ENCODE data around the gene QRICH2.
"Not testable (repeated sequence)": the region's sequence is repeated elsewhere in the genome, so short reads cannot be mapped to it uniquely, and the experiment has no call there.

The QRICH2 gene

GRCh38 chr17:76326306-76326705, 18.2 kb upstream of the QRICH2 start:
- DNase-seq: no peak

- no peak for DNase-seq
Observed at GRCh38 chr17:76318586-76318985, 10.5 kb upstream of the QRICH2 start.

- no peak for DNase-seq
Observed at GRCh38 chr17:76317535-76317934, 9.5 kb upstream of the QRICH2 start.

DNA sequence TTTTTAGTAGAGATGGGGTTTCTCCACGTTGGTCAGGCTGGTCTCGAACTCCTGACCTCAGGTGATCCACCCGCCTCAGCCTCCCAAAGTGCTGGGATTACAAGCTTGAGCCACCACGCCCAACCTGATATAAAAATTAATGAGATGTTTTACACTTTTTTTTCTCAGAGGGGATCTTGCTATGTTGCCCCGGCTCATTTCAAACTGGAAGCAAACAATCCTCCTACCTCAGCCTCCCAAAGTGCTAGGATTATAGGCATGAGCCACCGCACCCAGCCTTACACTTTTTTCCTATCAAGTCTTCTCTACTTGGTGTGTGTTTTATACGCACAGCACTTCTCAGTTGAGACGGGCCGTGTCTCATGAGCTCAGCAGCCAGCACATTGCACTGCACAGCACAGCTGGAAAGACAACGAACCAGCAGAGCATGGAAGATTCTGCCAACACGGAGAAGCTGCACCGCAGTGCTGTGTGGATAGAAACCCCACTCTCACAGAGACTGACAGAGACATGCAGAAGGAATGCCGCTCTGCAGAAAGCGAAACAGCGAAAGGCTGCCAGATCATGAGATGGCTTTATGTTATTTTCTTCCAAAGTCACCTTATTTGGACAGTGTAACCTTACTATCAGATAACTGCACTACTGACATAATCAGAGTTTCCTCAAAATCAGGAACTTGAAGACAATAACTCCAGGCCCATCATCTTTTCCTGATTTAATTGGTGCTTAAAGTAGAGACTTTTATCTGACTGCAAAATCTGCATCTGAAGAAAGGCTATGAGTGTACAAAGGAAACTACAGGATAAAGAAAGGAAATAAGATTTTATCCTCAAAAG, 6.5 kb upstream of the QRICH2 start:
- no peak for DNase-seq

DNA sequence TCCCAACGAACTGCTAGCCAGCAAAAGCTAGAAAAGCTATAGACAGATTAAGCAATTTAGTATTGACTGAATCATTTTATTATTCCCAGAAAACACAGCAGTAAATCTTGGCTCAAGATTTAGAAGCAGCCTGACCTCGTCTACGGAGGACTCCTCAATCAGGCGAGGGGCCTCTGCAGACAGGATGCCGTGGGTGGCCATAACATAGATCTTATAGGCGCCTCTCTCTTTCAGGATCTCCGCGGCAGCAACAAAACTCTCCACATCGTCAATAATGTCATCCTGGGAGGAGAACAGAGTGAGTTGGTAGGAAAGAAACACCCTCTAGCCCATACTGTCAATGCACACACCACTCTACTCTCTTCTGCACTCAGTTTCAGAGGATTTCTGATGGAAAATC, 4.7 kb upstream of the QRICH2 start:
- DNase-seq: no peak

GRCh38 chr17:76309461-76309860, 1.4 kb upstream of the QRICH2 start:
- no peak for DNase-seq

DNA sequence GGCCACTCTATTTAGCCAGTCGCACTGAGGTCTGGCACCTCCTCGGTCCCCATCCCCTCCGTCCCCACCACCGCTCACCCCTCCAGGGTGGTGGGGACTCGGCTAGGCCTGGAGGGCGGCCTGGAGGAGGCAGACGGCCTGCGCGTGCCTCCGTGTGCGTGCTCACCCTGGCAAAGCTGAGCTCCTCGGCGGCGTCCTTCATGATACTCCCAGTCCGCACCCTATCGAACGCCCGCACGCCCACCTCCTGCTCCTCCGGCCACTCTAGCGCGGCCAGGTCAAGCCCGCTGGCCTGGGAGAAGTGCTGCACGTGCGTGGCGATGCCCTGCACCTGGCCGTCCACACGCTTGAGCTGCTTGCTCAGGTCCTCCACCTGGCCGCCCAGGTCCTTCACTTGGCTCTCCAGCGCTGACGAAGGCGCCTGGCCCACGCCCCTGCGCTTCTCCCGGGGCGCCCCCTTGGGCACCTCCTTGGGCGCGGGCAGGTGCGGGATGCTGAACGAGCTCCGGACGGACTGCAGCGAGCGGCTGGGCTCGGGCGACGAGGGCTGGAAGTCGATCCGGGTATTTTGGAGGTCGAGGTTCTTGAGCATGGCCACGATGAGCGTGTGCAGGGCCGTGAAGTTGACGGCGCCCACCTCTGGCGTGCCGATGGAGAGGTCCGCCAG, 644 bp downstream of the QRICH2 start:
- no peak for DNase-seq

GRCh38 chr17:76305135-76305454, 3.0 kb downstream of the QRICH2 start:
- not testable (repeated sequence) for DNase-seq

DNA sequence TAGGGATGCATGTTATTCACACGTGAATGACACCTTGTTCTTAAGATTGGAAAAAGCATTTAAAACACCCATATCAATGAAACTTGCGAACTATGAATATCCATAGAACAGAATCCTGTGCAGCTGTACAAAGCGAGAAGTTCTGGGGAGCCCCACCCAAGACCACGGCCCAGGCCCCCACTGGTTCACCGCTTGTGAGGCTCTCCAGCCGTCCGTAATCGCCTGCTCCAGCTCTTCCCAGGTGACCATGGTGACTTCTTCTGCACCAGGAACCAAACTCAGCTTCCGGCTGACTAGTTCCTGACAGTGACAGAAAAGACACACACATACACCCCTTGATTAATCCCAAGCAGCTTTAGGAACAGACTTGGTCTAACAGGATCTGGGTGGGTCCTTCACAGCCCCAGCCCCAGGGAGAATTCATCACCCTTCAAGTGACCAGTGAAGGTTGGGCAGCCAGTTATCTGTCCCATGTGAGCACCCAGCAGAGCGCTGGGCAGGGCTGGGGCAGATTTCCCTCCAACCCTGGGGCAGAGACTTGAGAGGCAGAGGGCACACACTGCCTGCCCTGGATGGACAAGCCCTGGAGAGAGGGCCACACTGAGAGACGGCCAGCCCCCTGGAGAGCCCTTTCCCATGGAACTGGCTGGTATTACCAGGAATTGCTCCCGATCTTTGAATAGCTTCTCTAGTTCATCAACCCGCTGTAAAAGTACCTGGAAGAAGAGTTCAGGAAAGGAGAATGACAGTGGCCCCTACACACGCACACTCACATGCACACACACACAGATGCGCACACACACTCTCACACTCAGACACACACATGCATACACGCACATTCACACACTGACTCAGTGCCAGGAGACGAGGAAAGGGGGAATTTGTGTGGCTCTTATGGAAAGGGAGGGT, 3.6 kb downstream of the QRICH2 start:
- DNase-seq: no peak

GRCh38 chr17:76297436-76297835, 10.6 kb downstream of the QRICH2 start:
- DNase-seq: no peak

DNA sequence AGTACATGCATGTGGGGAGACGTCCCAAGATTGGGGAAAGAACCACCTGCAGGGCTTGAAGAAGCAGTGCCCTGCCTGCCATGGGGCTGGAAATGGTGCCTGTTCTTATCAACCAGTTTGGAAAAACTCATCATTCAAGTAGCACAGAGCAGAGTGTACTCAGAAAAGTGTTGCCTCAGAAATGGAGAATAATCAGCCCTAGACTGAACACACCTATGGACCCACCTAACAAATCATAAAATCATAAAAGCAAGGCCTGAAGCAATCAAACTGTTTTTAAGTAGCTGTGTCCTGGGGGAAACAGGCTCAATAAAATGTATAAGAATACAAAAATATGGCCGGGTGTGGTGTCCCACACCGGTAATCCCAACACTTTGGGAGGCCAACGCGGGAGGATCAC, 11.2 kb downstream of the QRICH2 start:
- DNase-seq: no peak

DNA sequence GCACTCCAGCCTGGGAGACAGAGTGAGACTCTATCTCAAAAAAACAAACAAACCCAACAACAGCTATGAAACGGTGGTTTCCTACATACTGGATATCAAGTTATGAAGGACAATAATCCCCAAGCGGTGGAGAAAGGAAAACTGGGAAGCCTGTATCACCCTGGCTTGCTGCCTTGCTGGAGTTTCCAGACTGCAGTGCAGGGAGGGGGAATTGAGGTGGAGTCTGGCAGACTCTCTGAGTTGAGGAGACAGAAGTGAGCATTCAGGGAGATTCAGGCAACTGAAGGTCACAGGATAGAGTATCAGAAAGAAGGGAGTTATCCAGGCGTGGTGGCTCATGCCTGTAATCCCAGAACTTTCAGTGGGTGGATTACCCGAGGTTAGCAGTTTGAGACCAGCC, 11.9 kb downstream of the QRICH2 start:
- DNase-seq: no peak

DNA sequence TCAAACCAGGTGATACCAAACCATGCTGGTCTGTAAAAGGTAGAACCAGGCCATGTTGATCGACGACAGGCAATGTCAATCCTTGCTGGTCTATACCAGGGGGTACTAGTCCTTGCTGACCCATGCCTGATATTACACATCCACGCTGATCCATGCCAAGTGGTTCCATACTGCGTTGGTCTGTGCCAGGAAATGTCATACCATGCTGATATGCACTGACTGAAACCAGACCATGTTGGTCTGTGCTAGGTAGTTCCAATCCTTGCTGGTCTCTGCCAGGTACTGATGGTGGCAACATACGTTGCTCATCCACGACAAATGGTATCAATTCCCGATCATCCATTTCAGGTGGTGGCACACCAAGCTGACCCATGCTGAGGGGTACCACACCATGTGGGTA, 15.0 kb downstream of the QRICH2 start:
- no peak for DNase-seq

DNA sequence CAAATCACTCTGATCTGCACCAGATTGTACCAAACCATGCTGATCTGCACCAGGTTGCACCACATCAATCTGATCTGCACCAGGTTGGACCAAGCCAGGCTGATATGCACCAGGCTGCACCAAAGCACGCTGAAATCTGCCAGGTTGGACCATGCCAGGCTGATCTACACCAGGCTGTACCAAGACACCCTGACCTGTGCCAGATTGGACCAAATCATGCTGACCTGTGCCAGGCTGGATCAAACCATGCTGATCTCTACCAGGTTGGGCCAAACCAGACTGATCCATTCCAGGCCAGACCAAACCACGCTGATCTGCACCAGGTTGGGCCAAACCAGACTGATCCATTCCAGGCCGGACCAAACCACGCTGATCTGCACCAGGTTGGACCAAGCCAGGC, 15.5 kb downstream of the QRICH2 start:
- DNase-seq: no peak

DNA sequence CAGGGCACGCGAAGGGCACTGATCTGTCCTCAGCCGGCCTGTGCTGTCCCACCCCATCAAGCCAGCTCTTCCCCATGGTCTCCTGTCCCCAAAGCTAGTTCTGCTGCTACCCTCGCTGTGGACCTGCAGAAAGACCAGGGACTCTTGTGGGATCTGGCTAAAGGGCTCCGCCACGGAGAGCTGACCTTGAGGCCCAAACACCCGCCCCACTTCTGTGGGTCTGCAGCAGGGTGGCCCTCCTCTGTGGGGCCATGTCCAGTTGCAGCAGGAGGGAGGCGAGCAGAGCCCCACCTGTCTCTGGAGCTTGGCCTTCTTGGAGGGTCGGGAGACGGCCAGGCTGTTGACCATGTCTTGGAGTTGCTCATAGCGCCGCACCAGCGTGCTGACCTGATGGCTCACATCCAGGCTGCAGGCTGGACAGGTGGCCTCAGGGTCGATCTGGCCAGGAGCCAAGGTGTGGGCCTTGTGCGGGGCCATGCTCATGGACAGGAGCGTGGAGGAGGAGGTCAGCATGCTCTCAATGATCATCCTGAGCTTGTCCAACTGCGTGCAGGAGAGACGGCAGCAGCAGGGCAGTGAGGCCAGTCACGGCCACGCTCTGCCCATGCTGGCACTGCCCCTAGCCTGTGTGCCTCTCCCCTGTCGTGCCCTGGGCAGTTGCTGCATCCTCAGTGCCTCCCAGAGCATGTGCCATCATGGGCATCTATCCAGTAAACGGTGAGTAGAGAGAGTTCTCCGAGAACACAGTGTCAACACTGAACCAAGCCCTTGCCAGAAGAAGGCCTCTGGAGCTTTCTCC, 26.3 kb downstream of the QRICH2 start:
- no peak for DNase-seq

DNA sequence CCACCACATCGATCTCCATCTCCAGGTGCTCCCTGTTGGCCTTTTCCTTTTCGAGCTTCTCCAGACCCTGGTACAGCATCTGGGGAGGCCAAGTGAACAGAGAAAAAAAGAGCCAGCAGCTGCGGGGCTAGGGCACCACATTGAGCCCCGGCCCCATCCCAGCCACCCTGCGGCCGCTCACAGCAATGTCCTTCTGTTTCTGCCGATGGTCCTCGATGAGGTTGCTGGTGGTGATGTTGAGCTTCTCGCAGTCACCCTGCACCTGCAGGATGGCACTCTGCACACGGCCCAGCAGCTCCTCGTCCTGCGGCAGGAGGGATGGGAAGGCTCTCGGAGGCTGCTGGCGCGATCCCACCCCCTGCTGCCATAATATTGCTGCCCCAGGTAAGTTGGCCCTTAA, 27.4 kb downstream of the QRICH2 start:
- DNase-seq: no peak

DNA sequence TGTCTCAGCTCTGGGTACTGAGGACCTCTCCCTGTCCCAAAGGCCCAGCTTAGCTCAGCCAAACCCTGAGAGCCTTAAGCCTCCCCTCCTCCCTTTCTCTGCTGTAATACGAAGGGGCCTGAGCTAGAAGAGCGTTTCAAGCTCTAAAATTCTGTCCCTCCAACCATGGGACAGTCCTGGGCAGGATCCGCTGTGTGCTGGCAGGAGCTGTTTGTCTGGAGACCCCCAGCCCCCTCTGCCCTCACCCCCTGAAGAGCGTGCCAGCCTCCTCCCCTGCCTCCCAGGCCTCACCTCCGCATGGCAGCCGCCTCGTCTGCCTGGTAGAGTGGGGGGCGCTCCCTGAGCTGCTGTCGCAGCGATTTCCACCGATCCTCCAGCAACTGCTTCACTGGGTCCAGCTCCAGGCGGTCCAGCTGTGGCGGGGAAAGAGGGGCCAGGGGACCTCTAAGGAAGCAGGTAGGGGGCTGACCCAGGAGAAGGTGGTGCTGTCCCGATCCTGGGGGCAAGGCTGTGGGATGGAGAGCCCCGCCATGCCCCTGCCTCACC, 28.3 kb downstream of the QRICH2 start:
- no peak for DNase-seq

DNA sequence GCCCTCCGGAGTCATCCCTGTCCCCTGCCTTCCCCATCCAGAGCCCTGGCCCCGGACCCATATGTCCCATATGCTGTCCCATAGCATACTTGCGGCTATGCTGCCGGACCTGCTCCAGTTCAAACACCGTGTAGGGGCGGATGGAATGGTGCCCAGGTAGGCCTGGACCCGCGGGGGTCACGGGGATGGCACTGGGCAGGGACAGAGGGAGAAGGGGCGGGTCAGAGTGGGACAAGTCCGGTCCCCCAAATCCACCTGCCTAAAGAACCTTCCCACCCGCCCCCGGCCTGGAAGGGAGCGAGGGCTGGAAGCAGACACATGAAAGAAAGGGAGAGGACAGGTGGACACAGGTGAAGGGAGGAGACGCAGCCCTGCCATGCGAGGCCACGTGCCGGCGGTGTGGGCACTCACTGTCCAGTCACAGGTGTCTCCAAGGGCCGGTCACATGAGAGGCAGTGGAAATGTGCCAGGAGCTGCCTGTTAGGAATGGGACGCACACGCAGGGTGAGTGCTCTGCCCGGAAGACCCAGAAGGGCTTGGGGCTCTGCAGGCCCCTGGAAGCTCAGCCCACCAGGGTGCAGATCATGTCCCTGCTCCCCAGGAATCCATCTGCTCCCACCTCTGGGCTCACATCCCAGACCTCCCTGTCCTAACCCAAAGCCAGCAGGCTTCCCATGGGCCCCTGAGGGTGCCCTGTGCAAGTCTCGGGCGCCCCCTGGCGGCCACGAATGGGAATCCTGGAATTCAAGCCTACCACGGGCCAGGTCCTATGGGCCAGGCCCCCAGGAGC, 28.9 kb downstream of the QRICH2 start:
- DNase-seq: peak; percentile 75

DNA sequence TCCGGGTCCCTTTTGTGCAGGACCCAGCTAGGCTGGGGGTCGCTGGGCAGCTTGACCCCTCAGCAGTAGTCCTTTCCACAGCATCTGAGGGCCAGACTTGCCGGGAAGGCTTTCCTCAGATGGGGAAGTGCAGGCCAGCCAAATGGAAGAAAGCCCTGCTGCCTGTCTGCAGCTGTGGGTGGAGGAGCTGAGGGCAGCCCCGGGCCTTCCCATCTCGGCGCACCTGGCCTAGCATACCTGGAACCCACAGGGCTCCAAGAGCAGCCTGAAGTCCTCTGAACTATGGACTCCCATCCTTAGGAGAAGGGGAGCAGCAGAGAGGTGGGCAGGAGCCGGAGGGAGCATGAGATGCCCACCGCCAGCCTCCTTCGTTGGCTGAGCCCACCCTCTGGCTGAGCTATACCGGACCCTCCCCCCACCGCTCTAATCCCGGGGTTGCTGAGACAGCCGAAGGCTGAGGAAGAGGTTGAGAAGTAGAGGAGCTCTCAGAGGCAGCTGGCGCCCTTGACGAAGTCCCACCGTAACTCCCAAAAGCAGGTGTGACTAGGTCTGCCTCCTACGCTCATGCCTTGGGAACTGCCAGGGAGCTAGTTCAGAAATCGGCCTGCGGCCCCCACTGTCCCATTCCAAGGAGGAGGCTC, 29.7 kb downstream of the QRICH2 start:
- no peak for DNase-seq

- no peak for DNase-seq
Observed at GRCh38 chr17:76277300-76278267, 30.5 kb downstream of the QRICH2 start.
